SU-DHL-6 (cell line): Measurements from ENCODE around the gene ATP11C.

Experiments
- H2AFZ ChIP-seq: fragments of 200-600 bp; sonication (generic); 2 replicates; pipeline ENCODE4 v1.6.1; 2014; ENCODE audit warnings: low read depth, mild to moderate bottlenecking, moderate library complexity, mixed read lengths, antibody characterized with exemption, low read length; ENCODE audit not compliant: severe bottlenecking
- H3F3A ChIP-seq: fragments of 200-600 bp; shearing (Covaris generic); 2 replicates; pipeline ENCODE4 v1.6.0; 2016; ENCODE audit warnings: antibody characterized with exemption, mild to moderate bottlenecking; ENCODE audit not compliant: insufficient read depth
- H3K27ac ChIP-seq: fragments of 200-600 bp; sonication (generic); 2 replicates; pipeline ENCODE4 v1.5.1; 2016; ENCODE audit warnings: low read depth, mild to moderate bottlenecking, low read length, moderate library complexity, mixed read lengths
- H3K27me3 ChIP-seq: fragments of 200-600 bp; sonication (generic), shearing (Covaris generic); 2 replicates; pipeline ENCODE4 v1.6.0; 2014; ENCODE audit warnings: mild to moderate bottlenecking, low read length
- H3K36me3 ChIP-seq: fragments of 200-600 bp; sonication (generic); 2 replicates; pipeline ENCODE4 v1.6.1; 2014; ENCODE audit warnings: mild to moderate bottlenecking, low read length, mixed read lengths
- H3K4me2 ChIP-seq: fragments of 300-600, 200-600 bp; shearing (Covaris generic), sonication (generic); 2 replicates; pipeline ENCODE4 v1.6.0; 2014; ENCODE audit warnings: low read length, low read depth, mild to moderate bottlenecking; ENCODE audit not compliant: poor library complexity, severe bottlenecking
- H3K4me3 ChIP-seq: fragments of 200-600 bp; sonication (generic); 2 replicates; pipeline ENCODE4 v1.5.1; 2014; ENCODE audit warnings: antibody characterized with exemption, low read length, mild to moderate bottlenecking, mixed read lengths; ENCODE audit not compliant: insufficient read depth, poor library complexity, severe bottlenecking
- H3K79me2 ChIP-seq: fragments of 200-600 bp; sonication (generic); 2 replicates; pipeline ENCODE4 v1.6.1; 2014; ENCODE audit warnings: mild to moderate bottlenecking, low read length, moderate library complexity; ENCODE audit not compliant: insufficient read depth
- H3K9ac ChIP-seq: fragments of 200-600 bp; sonication (generic); 2 replicates; pipeline ENCODE4 v1.7.0; 2014; ENCODE audit warnings: mild to moderate bottlenecking, low read length
- H3K9me2 ChIP-seq: fragments of 200-600 bp; sonication (generic); replicated peaks from 2 replicates; pipeline ENCODE4 v1.6.1; 2014; ENCODE audit warnings: low read length; ENCODE audit not compliant: insufficient read depth
- H3K9me3 ChIP-seq: fragments of 200-600 bp; sonication (generic); 2 replicates; pipeline ENCODE4 v1.6.1; 2014; ENCODE audit warnings: low read length, mixed read lengths; ENCODE audit not compliant: insufficient read depth
- H4K20me1 ChIP-seq: fragments of 200-600 bp; sonication (generic); 2 replicates; pipeline ENCODE4 v1.6.1; 2014; ENCODE audit warnings: low read depth, mild to moderate bottlenecking, antibody characterized with exemption, low read length, moderate library complexity, mixed read lengths
- EZH2phosphoT487 ChIP-seq: fragments of 200-600 bp; sonication (generic), shearing (Covaris generic); conservative IDR thresholded peaks from 2 replicates; pipeline ENCODE4 v1.6.1; 2018; ENCODE audit warnings: mild to moderate bottlenecking, antibody characterized with exemption, low read length, moderate library complexity, mixed read lengths
- TF ChIP-seq, protein P1 (sequence below): fragments of 200-600 bp; sonication (generic); IDR thresholded peaks from one replicate; pipeline ENCODE4 v1.5.1; 2017; ENCODE audit warnings: antibody characterized with exemption, mild to moderate bottlenecking, low read length, moderate library complexity; ENCODE audit not compliant: insufficient read depth, poor library complexity, severe bottlenecking

The ATP11C gene

GRCh38 chrX:139680356-139680755, 252.5 kb downstream of the ATP11C start:
- no peak overlapping the region for H3K4me3 ChIP-seq

More at GRCh38 chrX:139680356-139680755, 252.5 kb downstream of the ATP11C start:
- H3K27me3 ChIP-seq: no peaks in the 10 kb centered on the region
- no peak for TF ChIP-seq EZH2phosphoT487
- TF ChIP-seq, protein P1, sequence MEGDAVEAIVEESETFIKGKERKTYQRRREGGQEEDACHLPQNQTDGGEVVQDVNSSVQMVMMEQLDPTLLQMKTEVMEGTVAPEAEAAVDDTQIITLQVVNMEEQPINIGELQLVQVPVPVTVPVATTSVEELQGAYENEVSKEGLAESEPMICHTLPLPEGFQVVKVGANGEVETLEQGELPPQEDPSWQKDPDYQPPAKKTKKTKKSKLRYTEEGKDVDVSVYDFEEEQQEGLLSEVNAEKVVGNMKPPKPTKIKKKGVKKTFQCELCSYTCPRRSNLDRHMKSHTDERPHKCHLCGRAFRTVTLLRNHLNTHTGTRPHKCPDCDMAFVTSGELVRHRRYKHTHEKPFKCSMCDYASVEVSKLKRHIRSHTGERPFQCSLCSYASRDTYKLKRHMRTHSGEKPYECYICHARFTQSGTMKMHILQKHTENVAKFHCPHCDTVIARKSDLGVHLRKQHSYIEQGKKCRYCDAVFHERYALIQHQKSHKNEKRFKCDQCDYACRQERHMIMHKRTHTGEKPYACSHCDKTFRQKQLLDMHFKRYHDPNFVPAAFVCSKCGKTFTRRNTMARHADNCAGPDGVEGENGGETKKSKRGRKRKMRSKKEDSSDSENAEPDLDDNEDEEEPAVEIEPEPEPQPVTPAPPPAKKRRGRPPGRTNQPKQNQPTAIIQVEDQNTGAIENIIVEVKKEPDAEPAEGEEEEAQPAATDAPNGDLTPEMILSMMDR: no peak
- H3K79me2 ChIP-seq: no peaks in the 10 kb centered on the region
- no peaks in the 10 kb centered on the region for H3K9me2 ChIP-seq
- no peak overlapping the region for H3K27ac ChIP-seq
- H2AFZ ChIP-seq: no peak overlapping the region
- no peaks in the 10 kb centered on the region for H4K20me1 ChIP-seq
- H3K4me2 ChIP-seq: no peak overlapping the region
- H3F3A ChIP-seq: no peaks in the 10 kb centered on the region
- no peak overlapping the region for H3K9ac ChIP-seq
- no peaks in the 10 kb centered on the region for H3K36me3 ChIP-seq
- no peaks in the 10 kb centered on the region for H3K9me3 ChIP-seq
